CD4-positive, alpha-beta T cell (primary cell): ENCODE data around the gene CACNA2D1. TPM values are rescaled to one million over a fixed set of nuclear protein-coding genes. Genes with fewer than 3 reads are reported as not detected.

Experiments
- ATAC-seq: fragments of 200-7000 bp; cut with Tn5 transposase; one replicate; pipeline ENCODE4 v1.10.0; 2022; ENCODE audit warnings: mild to moderate bottlenecking; ENCODE audit not compliant: poor library complexity
- CTCF ChIA-PET: fragments of 350-600 bp; sonication (Branson Sonifier 250); formaldehyde crosslinking; loops from one replicate; lab custom pipeline; 2021; ENCODE audit warnings: antibody characterized with exemption, inconsistent platforms; lab: Charles Lee
- POLR2A ChIA-PET: fragments of 350-600 bp; sonication (Branson Sonifier 250); formaldehyde crosslinking; loops from one replicate; lab custom pipeline; 2021; ENCODE audit warnings: antibody characterized with exemption, inconsistent platforms; lab: Charles Lee
- DNase-seq, 14 experiments: peaks; one replicate each; pipeline ENCODE4 v3.0.0-alpha.2; 2013 to 2020; ENCODE audit warnings: mixed read lengths in 2 of 14
- H3K27ac ChIP-seq, 2 donors: one replicate each; pipeline versions ENCODE4 v1.5.1 to v1.7.0; 2013; ENCODE audit warnings: low read length in 2 of 2, low read depth in 1 of 2, mild to moderate bottlenecking in 1 of 2
- H3K27me3 ChIP-seq, 2 experiments: 1 replicate in 1 of 2; 2 replicates in 1 of 2; pipeline versions ENCODE4 v1.6.1 to v1.7.0; 2013; ENCODE audit warnings: low read length in 2 of 2, control low read depth in 1 of 2, mild to moderate bottlenecking in 1 of 2, moderate library complexity in 1 of 2; ENCODE audit not compliant: insufficient read depth in 2 of 2, control insufficient read depth in 1 of 2
- H3K36me3 ChIP-seq: one replicate; pipeline ENCODE4 v1.6.1; 2013; ENCODE audit warnings: low read length, control low read depth; ENCODE audit not compliant: insufficient read depth
- H3K4me1 ChIP-seq: one replicate; pipeline ENCODE4 v1.6.1; 2013; ENCODE audit warnings: low read length, control low read depth; ENCODE audit not compliant: insufficient read depth
- H3K4me3 ChIP-seq: one replicate; pipeline ENCODE4 v1.5.1; 2013; ENCODE audit warnings: mild to moderate bottlenecking, low read length, moderate library complexity
- H3K9me3 ChIP-seq, 2 experiments: 1 replicate in 1 of 2; 2 replicates in 1 of 2; pipeline versions ENCODE4 v1.6.1 to v1.7.0; 2013; ENCODE audit warnings: low read length in 2 of 2, mild to moderate bottlenecking in 2 of 2, control low read depth in 1 of 2, moderate library complexity in 1 of 2; ENCODE audit not compliant: control insufficient read depth in 1 of 2, insufficient read depth in 1 of 2
- H3K27ac Mint-ChIP-seq: one replicate; pipeline ENCODE4 v1.8.0; 2020; ENCODE audit warnings: mixed read lengths
- H3K27me3 Mint-ChIP-seq: one replicate; pipeline ENCODE4 v1.8.0; 2021; ENCODE audit warnings: mixed read lengths
- H3K36me3 Mint-ChIP-seq: one replicate; pipeline ENCODE4 v1.8.0; 2021; ENCODE audit warnings: low read depth, mixed read lengths
- H3K4me1 Mint-ChIP-seq: one replicate; pipeline ENCODE4 v1.8.0; 2021; ENCODE audit warnings: low read depth, mixed read lengths
- H3K4me3 Mint-ChIP-seq: one replicate; pipeline ENCODE4 v1.8.0; 2020; ENCODE audit warnings: mild to moderate bottlenecking, mixed read lengths
- H3K9me3 Mint-ChIP-seq: one replicate; pipeline ENCODE4 v1.8.0; 2020; ENCODE audit warnings: mixed read lengths
- intact Hi-C, 2 experiments: fragments of 100-400 bp; cut with DNase I in 1 of 2; cut with micrococcal nuclease in 1 of 2; formaldehyde crosslinking; loops; one replicate each; pipeline versions ENCODE4 v1.15.1 to v1.9.0; 2023 to 2025; cut with DNase I, micrococcal nuclease
- total RNA-seq, 174 experiments: library from RNA in 2 of 174; stranded (reverse) in 2 of 174; gene quantifications; one replicate each; pipeline ENCODE4 v1.2.3 and lab custom pipeline; 2021 to 2026
- TF ChIP-seq, protein P1 (sequence below): fragments of 200-600 bp; IDR thresholded peaks from one replicate; pipeline ENCODE4 v1.8.0; 2022; ENCODE audit warnings: antibody characterized with exemption, mild to moderate bottlenecking

Gene CACNA2D1
- total RNA-seq, 2 experiments from 2014 or later = not detected

GRCh38 chr7:82152858-82153257 is 290.7 kb downstream of the CACNA2D1 start:
- Mint-ChIP-seq H3K27me3 (no peaks in the 10 kb centered on the region), H3K36me3 (no peaks in the 10 kb centered on the region), H3K4me3 (no peak overlapping the region), H3K27ac (no peak overlapping the region), H3K4me1 (no peaks in the 10 kb centered on the region), H3K9me3 (no peaks in the 10 kb centered on the region)
- intact Hi-C loops = no loop called here
- Histone ChIP-seq H3K27ac (no peak overlapping the region), H3K4me1 (no peaks in the 10 kb centered on the region), H3K9me3 (peaks cover 0 to 8% of the 10 kb centered on the region in 2 experiments), H3K27me3 (no peaks in the 10 kb centered on the region), H3K4me3 (no peak overlapping the region), H3K36me3 (no peaks in the 10 kb centered on the region)
- TF ChIP-seq, protein P1, sequence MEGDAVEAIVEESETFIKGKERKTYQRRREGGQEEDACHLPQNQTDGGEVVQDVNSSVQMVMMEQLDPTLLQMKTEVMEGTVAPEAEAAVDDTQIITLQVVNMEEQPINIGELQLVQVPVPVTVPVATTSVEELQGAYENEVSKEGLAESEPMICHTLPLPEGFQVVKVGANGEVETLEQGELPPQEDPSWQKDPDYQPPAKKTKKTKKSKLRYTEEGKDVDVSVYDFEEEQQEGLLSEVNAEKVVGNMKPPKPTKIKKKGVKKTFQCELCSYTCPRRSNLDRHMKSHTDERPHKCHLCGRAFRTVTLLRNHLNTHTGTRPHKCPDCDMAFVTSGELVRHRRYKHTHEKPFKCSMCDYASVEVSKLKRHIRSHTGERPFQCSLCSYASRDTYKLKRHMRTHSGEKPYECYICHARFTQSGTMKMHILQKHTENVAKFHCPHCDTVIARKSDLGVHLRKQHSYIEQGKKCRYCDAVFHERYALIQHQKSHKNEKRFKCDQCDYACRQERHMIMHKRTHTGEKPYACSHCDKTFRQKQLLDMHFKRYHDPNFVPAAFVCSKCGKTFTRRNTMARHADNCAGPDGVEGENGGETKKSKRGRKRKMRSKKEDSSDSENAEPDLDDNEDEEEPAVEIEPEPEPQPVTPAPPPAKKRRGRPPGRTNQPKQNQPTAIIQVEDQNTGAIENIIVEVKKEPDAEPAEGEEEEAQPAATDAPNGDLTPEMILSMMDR = no peak
- ATAC-seq (no peak), DNase-seq (no peak)
- POLR2A ChIA-PET = no interaction called here
- CTCF ChIA-PET = no interaction called here

DNA sequence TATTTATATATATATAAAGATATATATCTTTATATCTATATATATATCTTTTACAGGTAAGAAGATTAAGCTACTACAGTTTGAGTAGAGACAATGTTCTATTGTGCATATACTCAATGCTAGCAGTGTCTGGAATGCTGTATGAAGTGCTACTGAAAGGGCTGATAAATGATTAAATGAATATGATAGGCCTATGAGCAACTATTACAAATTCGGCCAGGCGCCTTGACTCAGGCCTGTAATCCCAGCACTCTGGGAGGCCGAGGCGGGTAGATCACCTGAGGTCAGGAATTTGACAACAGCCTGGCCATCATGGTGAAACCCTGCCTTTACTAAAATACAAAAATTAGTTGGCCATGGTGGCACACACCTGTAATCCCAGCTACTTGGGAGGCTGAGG is 297.1 kb downstream of the CACNA2D1 start:
- Histone ChIP-seq H3K36me3 (no peaks in the 10 kb centered on the region), H3K4me3 (no peak overlapping the region), H3K9me3 (peaks cover 0 to 8% of the 10 kb centered on the region in 2 experiments), H3K27me3 (no peaks in the 10 kb centered on the region), H3K4me1 (no peaks in the 10 kb centered on the region), H3K27ac (no peak overlapping the region)
- DNase-seq = no peak
- H3K36me3 Mint-ChIP-seq = no peaks in the 10 kb centered on the region
- H3K9me3 Mint-ChIP-seq = no peaks in the 10 kb centered on the region
- no peak for ATAC-seq
- intact Hi-C loops = no loop called here
- ChIA-PET POLR2A (no interaction called here), CTCF (no interaction called here)
- H3K27ac Mint-ChIP-seq = no peak overlapping the region
- H3K4me3 Mint-ChIP-seq = no peak overlapping the region
- H3K27me3 Mint-ChIP-seq = no peaks in the 10 kb centered on the region
- no peaks in the 10 kb centered on the region for H3K4me1 Mint-ChIP-seq
- TF ChIP-seq, protein P1 = no peak

- H3K27ac Mint-ChIP-seq = no peak overlapping the region
- intact Hi-C loops = no loop called here
- Histone ChIP-seq H3K4me3 (no peak overlapping the region), H3K9me3 (peaks cover 0 to 10% of the 10 kb centered on the region in 2 experiments), H3K4me1 (no peaks in the 10 kb centered on the region), H3K27ac (no peak overlapping the region), H3K36me3 (no peaks in the 10 kb centered on the region), H3K27me3 (no peaks in the 10 kb centered on the region)
- DNase-seq (no peak), ATAC-seq (no peak)
- TF ChIP-seq, protein P1 = no peak
- no peak overlapping the region for H3K4me3 Mint-ChIP-seq
- H3K27me3 Mint-ChIP-seq = no peaks in the 10 kb centered on the region
- CTCF ChIA-PET = no interaction called here
- H3K9me3 Mint-ChIP-seq = no peaks in the 10 kb centered on the region
- no peaks in the 10 kb centered on the region for H3K36me3 Mint-ChIP-seq
- POLR2A ChIA-PET = no interaction called here
- no peaks in the 10 kb centered on the region for H3K4me1 Mint-ChIP-seq
These were observed 301.2 kb downstream of the CACNA2D1 start for GRCh38 chr7:82142263-82142864.
